Heart left ventricle (tissue), 13 donors: Measurements from ENCODE around the gene SYK.

Experiments used
- POLR2A ChIP-seq, 2 donors: fragments of 450-650 bp; IDR thresholded peaks; one replicate each; pipeline ENCODE4 v1.6.1; 2017; ENCODE audit warnings: antibody characterized with exemption in 2 of 2, mild to moderate bottlenecking in 2 of 2, moderate library complexity in 2 of 2
- TF ChIP-seq, protein P1 (sequence below), 12 donors: fragments of 200-600 bp; sonication (generic) in 4 of 12; IDR thresholded peaks; one replicate each; pipeline versions ENCODE4 v1.5.0 to v1.8.0; 2018 to 2022; ENCODE audit warnings: antibody characterized with exemption in 12 of 12, mild to moderate bottlenecking in 5 of 12
- donor health status: ischemic (EF 13 %, LVEDD 7.1; RV severe dilation, severe dysfunction).
- donor health status: DM: no; HTN: yes; CAD: no.
- donor health status: DM: no; HTN: no; CAD: no.
- donor health status: ischemic (EF 25% LVEDD 6.9; RV normal size, moderate dysfunction).
- donor health status: ischemic (EF 25% LVEDD 5.7; RV mildly dilated, moderate dysfunction).
- donor health status: ischemic (EF 35%, LVEDD 5.7; RV mildly dilated, moderate dysfunction).
- donor health status: nonischemic (EF 11% LVEDD 7.7; RV severe dilation, severe dysfunction).
- donor health status: DM: yes; HTN: yes; CAD: no.
- donor health status: PGD.
- donor health status: ischemic (EF 29% LVEDD 5.4; RV normal size, mild dysfunction).
- donor health status: nonischemic (EF 23%, LVEDD 6.1; RV moderate dilation, normal function).

DNA sequence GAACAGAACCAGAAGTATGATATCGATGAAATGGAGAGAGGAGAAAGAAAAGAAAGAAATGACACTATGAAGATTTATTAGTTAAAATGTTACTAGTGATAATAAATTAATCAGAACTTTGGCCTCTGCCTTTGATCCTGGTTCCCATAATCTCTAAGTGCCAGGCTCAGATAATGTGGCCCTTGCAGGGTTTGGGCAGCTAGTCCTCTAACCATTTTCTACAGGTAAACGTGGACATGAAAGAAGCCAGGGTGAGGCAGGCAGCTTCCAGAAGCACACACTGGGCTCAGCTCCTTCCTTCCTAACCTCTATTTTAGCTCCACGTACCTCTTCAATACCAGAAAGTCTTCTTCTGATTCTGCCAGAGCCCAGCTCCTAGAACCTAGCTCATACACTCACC lies 30.6 kb downstream of the SYK start:
- TF ChIP-seq POLR2A (IDR thresholded peaks at IDR 0.05), result no peak
- TF ChIP-seq, protein P1, sequence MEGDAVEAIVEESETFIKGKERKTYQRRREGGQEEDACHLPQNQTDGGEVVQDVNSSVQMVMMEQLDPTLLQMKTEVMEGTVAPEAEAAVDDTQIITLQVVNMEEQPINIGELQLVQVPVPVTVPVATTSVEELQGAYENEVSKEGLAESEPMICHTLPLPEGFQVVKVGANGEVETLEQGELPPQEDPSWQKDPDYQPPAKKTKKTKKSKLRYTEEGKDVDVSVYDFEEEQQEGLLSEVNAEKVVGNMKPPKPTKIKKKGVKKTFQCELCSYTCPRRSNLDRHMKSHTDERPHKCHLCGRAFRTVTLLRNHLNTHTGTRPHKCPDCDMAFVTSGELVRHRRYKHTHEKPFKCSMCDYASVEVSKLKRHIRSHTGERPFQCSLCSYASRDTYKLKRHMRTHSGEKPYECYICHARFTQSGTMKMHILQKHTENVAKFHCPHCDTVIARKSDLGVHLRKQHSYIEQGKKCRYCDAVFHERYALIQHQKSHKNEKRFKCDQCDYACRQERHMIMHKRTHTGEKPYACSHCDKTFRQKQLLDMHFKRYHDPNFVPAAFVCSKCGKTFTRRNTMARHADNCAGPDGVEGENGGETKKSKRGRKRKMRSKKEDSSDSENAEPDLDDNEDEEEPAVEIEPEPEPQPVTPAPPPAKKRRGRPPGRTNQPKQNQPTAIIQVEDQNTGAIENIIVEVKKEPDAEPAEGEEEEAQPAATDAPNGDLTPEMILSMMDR (IDR thresholded peaks at IDR 0.05), result no peak
